K562 (cell line): ENCODE data around the gene CD84. TPM values are rescaled to one million over a fixed set of nuclear protein-coding genes. Genes with fewer than 3 reads are reported as not detected.
A peak's percentile ranks its signal among the peaks of the same experiment; 100 is the strongest.

Source experiments
- CHD1 ChIP-seq: fragments of 200-600 bp; sonication (generic); IDR thresholded peaks from one replicate; pipeline ENCODE4 v1.6.1; 2012; ENCODE audit warnings: mild to moderate bottlenecking, moderate library complexity, low read length, inconsistent platforms
- FOXP1 ChIP-seq: sonication (generic); formaldehyde crosslinking; IDR thresholded peaks from 2 replicates; pipeline ENCODE4 v1.8.0; 2022; ENCODE audit warnings: mild to moderate bottlenecking, missing genetic modification reagents
- GTF2A2 ChIP-seq: IDR thresholded peaks from 2 replicates; pipeline ENCODE4 v1.6.1; 2016; ENCODE audit warnings: mild to moderate bottlenecking, missing genetic modification characterization, missing compliant biosample characterization
- HIVEP1 ChIP-seq: fragments of 250-450 bp; sonication (Bioruptor Pico); IDR thresholded peaks from 2 replicates; pipeline ENCODE4 v1.4.0; 2020; ENCODE audit warnings: mild to moderate bottlenecking
- PCBP1 ChIP-seq: fragments of 200-400 bp; formaldehyde crosslinking; IDR thresholded peaks from 2 replicates; pipeline ENCODE4 v1.6.1; 2018; ENCODE audit warnings: mild to moderate bottlenecking, low read depth, low read length; ENCODE audit not compliant: poor library complexity, severe bottlenecking
- POLR2B ChIP-seq: fragments of 450-650 bp; IDR thresholded peaks from 2 replicates; pipeline ENCODE4 v1.6.1; 2018; ENCODE audit warnings: low read depth; ENCODE audit not compliant: partially characterized antibody
- TBP ChIP-seq: optimal IDR thresholded peaks from 2 replicates; pipeline ENCODE3; 2011; ENCODE audit warnings: low read depth, low read length, improper control_type of control experiment
- ZNF133 ChIP-seq: fragments of 250-450 bp; sonication (Bioruptor Pico); IDR thresholded peaks from 2 replicates; pipeline ENCODE4 v1.4.0; 2020; ENCODE audit warnings: mild to moderate bottlenecking
- ZNF140 ChIP-seq: fragments of 250-450 bp; sonication (Bioruptor Pico); IDR thresholded peaks from 2 replicates; pipeline ENCODE4 v1.8.0; 2021; ENCODE audit warnings: moderate library complexity, mild to moderate bottlenecking, inconsistent platforms
- ZNF512 ChIP-seq: IDR thresholded peaks from 2 replicates; pipeline ENCODE4 v1.6.1; 2016; ENCODE audit warnings: missing genetic modification characterization, missing compliant biosample characterization
- polyA plus RNA-seq, 8 experiments: library from polyadenylated mRNA; depleted of rRNA in 4 of 8; stranded (reverse) in 5 of 8; unstranded in 3 of 8; fragments of >200 nt; fragmentation: Nextera tagmentation in 2 of 8; fragmentation: Illumina TruSeq in 1 of 8; extraction: Ambion mirVana in 2 of 8; extraction: Trizol in 1 of 8; gene quantifications; 2 replicates each; pipeline versions ENCODE4 v1.2.1 to v1.2.3, GENCODE V29; 2011 to 2014; ENCODE audit warnings: inconsistent platforms in 1 of 8, missing spikeins in 1 of 8
- total RNA-seq, 7 experiments: library from RNA; depleted of rRNA in 6 of 7; stranded (reverse); fragments of >200 nt in 6 of 7; fragmentation: Illumina TruSeq in 2 of 7; extraction: Trizol in 2 of 7; gene quantifications; 2 replicates each; pipeline versions ENCODE4 v1.2.1 to v1.2.3, GENCODE V29; 2011 to 2021; ENCODE audit warnings: low replicate concordance in 1 of 7
- TF ChIP-seq, protein P1 (sequence below): fragments of 450-650 bp; IDR thresholded peaks from 2 replicates; pipeline ENCODE4 v1.6.1; 2016; ENCODE audit warnings: mild to moderate bottlenecking, moderate library complexity
- TF ChIP-seq, protein P2 (sequence below): fragments of 450-650 bp; formaldehyde crosslinking; IDR thresholded peaks from 2 replicates; pipeline ENCODE4 v1.4.0; 2022; ENCODE audit warnings: missing genetic modification characterization

Gene CD84
- total and polyA plus RNA-seq, 9 of the 15 experiments (the other 6 are each of a cell fraction or from before 2014, with no cell fraction given), result 0.82 to 6.8 (median 2.0) TPM

- no peak for TF ChIP-seq FOXP1 (CRISPR knock-in tag)
- TF ChIP-seq HIVEP1, result 0 out of 2 replicates have a peak, but pooled peaks have one; percentile 16
- TF ChIP-seq CHD1, result no peak
- no peak for TF ChIP-seq ZNF140 (CRISPR knock-in tag)
- TF ChIP-seq, protein P1, sequence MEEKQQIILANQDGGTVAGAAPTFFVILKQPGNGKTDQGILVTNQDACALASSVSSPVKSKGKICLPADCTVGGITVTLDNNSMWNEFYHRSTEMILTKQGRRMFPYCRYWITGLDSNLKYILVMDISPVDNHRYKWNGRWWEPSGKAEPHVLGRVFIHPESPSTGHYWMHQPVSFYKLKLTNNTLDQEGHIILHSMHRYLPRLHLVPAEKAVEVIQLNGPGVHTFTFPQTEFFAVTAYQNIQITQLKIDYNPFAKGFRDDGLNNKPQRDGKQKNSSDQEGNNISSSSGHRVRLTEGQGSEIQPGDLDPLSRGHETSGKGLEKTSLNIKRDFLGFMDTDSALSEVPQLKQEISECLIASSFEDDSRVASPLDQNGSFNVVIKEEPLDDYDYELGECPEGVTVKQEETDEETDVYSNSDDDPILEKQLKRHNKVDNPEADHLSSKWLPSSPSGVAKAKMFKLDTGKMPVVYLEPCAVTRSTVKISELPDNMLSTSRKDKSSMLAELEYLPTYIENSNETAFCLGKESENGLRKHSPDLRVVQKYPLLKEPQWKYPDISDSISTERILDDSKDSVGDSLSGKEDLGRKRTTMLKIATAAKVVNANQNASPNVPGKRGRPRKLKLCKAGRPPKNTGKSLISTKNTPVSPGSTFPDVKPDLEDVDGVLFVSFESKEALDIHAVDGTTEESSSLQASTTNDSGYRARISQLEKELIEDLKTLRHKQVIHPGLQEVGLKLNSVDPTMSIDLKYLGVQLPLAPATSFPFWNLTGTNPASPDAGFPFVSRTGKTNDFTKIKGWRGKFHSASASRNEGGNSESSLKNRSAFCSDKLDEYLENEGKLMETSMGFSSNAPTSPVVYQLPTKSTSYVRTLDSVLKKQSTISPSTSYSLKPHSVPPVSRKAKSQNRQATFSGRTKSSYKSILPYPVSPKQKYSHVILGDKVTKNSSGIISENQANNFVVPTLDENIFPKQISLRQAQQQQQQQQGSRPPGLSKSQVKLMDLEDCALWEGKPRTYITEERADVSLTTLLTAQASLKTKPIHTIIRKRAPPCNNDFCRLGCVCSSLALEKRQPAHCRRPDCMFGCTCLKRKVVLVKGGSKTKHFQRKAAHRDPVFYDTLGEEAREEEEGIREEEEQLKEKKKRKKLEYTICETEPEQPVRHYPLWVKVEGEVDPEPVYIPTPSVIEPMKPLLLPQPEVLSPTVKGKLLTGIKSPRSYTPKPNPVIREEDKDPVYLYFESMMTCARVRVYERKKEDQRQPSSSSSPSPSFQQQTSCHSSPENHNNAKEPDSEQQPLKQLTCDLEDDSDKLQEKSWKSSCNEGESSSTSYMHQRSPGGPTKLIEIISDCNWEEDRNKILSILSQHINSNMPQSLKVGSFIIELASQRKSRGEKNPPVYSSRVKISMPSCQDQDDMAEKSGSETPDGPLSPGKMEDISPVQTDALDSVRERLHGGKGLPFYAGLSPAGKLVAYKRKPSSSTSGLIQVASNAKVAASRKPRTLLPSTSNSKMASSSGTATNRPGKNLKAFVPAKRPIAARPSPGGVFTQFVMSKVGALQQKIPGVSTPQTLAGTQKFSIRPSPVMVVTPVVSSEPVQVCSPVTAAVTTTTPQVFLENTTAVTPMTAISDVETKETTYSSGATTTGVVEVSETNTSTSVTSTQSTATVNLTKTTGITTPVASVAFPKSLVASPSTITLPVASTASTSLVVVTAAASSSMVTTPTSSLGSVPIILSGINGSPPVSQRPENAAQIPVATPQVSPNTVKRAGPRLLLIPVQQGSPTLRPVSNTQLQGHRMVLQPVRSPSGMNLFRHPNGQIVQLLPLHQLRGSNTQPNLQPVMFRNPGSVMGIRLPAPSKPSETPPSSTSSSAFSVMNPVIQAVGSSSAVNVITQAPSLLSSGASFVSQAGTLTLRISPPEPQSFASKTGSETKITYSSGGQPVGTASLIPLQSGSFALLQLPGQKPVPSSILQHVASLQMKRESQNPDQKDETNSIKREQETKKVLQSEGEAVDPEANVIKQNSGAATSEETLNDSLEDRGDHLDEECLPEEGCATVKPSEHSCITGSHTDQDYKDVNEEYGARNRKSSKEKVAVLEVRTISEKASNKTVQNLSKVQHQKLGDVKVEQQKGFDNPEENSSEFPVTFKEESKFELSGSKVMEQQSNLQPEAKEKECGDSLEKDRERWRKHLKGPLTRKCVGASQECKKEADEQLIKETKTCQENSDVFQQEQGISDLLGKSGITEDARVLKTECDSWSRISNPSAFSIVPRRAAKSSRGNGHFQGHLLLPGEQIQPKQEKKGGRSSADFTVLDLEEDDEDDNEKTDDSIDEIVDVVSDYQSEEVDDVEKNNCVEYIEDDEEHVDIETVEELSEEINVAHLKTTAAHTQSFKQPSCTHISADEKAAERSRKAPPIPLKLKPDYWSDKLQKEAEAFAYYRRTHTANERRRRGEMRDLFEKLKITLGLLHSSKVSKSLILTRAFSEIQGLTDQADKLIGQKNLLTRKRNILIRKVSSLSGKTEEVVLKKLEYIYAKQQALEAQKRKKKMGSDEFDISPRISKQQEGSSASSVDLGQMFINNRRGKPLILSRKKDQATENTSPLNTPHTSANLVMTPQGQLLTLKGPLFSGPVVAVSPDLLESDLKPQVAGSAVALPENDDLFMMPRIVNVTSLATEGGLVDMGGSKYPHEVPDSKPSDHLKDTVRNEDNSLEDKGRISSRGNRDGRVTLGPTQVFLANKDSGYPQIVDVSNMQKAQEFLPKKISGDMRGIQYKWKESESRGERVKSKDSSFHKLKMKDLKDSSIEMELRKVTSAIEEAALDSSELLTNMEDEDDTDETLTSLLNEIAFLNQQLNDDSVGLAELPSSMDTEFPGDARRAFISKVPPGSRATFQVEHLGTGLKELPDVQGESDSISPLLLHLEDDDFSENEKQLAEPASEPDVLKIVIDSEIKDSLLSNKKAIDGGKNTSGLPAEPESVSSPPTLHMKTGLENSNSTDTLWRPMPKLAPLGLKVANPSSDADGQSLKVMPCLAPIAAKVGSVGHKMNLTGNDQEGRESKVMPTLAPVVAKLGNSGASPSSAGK, result peak; percentile 21; the same call in 1 of the 2 replicates
- TF ChIP-seq ZNF512 (tag), result no peak
- no peak for TF ChIP-seq TBP
- TF ChIP-seq GTF2A2 (tag), result peak; percentile 65; the same call in 1 of the 2 replicates
- no peak for TF ChIP-seq POLR2B
- TF ChIP-seq, protein P2, sequence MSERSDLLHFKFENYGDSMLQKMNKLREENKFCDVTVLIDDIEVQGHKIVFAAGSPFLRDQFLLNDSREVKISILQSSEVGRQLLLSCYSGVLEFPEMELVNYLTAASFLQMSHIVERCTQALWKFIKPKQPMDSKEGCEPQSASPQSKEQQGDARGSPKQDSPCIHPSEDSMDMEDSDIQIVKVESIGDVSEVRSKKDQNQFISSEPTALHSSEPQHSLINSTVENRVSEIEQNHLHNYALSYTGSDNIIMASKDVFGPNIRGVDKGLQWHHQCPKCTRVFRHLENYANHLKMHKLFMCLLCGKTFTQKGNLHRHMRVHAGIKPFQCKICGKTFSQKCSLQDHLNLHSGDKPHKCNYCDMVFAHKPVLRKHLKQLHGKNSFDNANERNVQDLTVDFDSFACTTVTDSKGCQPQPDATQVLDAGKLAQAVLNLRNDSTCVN (CRISPR knock-in tag), result no peak
- no peak for TF ChIP-seq PCBP1
- TF ChIP-seq ZNF133, result no peak
Measured at GRCh38 chr1:160541622-160542302, 37.5 kb downstream of the CD84 start (continued).
